ENCODE measurements around the gene NOTCH1. TPM values are rescaled to one million over a fixed set of nuclear protein-coding genes. Genes with fewer than 3 reads are reported as not detected.

NOTCH1 gene
- total and polyA plus RNA-seq, 12 donors = 7.3 to 27.0 (median 19.9) TPM

- H3K36me3 ChIP-seq = no peaks in the 10 kb centered on the region
- ATAC-seq (no peak), DNase-seq (no peak)
- H3K4me1 ChIP-seq = peaks cover 8 to 35% (median 23%) of the 10 kb centered on the region in 9 donors
- H3K27me3 ChIP-seq = no peaks in the 10 kb centered on the region
- 93 to 96% methylated on average over 7 of the region's 7 CpGs for WGBS, 2 donors
- H3K27ac ChIP-seq = no peak overlapping the region
- TF ChIP-seq, protein P1, sequence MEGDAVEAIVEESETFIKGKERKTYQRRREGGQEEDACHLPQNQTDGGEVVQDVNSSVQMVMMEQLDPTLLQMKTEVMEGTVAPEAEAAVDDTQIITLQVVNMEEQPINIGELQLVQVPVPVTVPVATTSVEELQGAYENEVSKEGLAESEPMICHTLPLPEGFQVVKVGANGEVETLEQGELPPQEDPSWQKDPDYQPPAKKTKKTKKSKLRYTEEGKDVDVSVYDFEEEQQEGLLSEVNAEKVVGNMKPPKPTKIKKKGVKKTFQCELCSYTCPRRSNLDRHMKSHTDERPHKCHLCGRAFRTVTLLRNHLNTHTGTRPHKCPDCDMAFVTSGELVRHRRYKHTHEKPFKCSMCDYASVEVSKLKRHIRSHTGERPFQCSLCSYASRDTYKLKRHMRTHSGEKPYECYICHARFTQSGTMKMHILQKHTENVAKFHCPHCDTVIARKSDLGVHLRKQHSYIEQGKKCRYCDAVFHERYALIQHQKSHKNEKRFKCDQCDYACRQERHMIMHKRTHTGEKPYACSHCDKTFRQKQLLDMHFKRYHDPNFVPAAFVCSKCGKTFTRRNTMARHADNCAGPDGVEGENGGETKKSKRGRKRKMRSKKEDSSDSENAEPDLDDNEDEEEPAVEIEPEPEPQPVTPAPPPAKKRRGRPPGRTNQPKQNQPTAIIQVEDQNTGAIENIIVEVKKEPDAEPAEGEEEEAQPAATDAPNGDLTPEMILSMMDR (IDR thresholded peaks at IDR 0.05) = no peak
- H3K9me3 ChIP-seq = no peaks in the 10 kb centered on the region
- intact Hi-C loops (cut with DNase I) = loop anchor here (1.0 to 10.0 kb wide), 9 partner anchors 40 to 205 kb away; partner anchors contain the start of genes AGPAT2 (in 2 of the 10) and NOTCH1 (in 1 of the 10)
- no peak overlapping the region for H3K4me3 ChIP-seq
Observed at GRCh38 chr9:136487672-136488071, 58.2 kb downstream of the NOTCH1 start.

DNA sequence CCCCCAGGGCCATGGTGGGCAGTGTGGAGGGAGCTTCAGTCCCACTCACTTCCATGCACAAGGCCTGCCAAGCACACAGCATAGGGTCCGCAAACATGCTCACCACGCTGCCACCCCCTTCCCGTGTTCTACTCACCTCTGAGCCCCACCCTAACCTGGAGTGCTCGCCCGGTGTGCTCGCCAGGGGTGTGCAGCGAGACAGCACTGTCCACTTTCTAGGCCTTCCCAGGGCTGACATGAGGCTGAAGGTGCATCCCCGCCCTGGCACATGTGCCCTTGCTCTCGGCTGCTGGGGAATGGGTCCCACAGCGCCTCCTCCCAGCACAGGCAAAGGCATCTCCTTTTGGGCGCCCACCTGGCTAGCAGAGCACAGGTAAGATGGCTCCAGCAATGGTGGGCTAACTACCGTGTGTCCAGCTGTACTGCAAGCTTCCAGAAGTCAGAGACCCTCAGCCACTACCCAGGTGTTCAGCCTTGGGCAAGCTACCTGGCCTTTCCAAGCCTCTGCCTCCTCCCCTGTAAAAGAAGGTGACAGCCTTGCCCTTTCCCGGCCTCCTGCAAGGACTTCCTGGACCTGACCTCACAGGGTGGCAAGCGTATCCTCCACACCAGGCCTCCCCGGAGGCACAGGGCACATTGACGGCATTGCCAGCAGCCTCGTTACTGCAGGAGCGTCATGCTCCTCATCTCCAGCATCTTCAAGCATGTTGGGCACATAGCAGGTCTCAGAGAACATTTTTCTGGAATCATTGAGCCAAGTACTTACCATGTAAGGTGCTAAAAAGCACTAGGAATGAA, 58.8 kb downstream of the NOTCH1 start:
- no peak overlapping the region for H3K4me3 ChIP-seq
- ATAC-seq (no peak), DNase-seq (no peak)
- intact Hi-C loops (cut with DNase I) = loop anchor here in 8 of 10 donors (2.0 to 10.0 kb wide), 6 partner anchors 40 to 205 kb away; partner anchors contain the start of genes AGPAT2 (in 2 of the 8) and NOTCH1 (in 1 of the 8)
- H3K27me3 ChIP-seq = no peaks in the 10 kb centered on the region
- peaks cover 8 to 35% (median 24%) of the 10 kb centered on the region in 9 donors for H3K4me1 ChIP-seq
- TF ChIP-seq, protein P1 (IDR thresholded peaks at IDR 0.05) = no peak
- 94 to 95% methylated on average over 18 of the region's 18 CpGs for WGBS, 2 donors
- H3K36me3 ChIP-seq = no peaks in the 10 kb centered on the region
- no peak overlapping the region for H3K27ac ChIP-seq
- no peaks in the 10 kb centered on the region for H3K9me3 ChIP-seq

- intact Hi-C loops (cut with DNase I) = loop anchor here in 8 of 10 donors (2.0 to 10.0 kb wide), 6 partner anchors 41 to 206 kb away; partner anchors contain the start of genes AGPAT2 (in 2 of the 8) and NOTCH1 (in 1 of the 8)
- Histone ChIP-seq H3K4me1 (peaks cover 8 to 44% (median 33%) of the 10 kb centered on the region in 9 donors), H3K36me3 (no peaks in the 10 kb centered on the region), H3K9me3 (no peaks in the 10 kb centered on the region), H3K4me3 (no peak overlapping the region), H3K27me3 (no peaks in the 10 kb centered on the region), H3K27ac (no peak overlapping the region)
- WGBS, 2 donors = 95 to 97% methylated on average over 7 of the region's 7 CpGs
- no peak for ATAC-seq
- TF ChIP-seq, protein P1 (IDR thresholded peaks at IDR 0.05) = no peak
- no peak for DNase-seq
Observed at GRCh38 chr9:136486131-136486530, 59.7 kb downstream of the NOTCH1 start.

Data from heart right ventricle (tissue), 16 donors.